HepG2 (cell line): ENCODE results near the gene PCGF2. TPM values are rescaled to one million over a fixed set of nuclear protein-coding genes. Genes with fewer than 3 reads are reported as not detected.

Experiments
- ATAD3A ChIP-seq: sonication (generic); formaldehyde crosslinking; IDR thresholded peaks from 2 replicates; pipeline ENCODE4 v1.4.0; 2020; ENCODE audit warnings: missing genetic modification reagents
- ATF1 ChIP-seq: IDR thresholded peaks from 2 replicates; pipeline ENCODE4 v1.6.1; 2016; ENCODE audit warnings: mild to moderate bottlenecking, control low read depth
- CBFB ChIP-seq: sonication (generic); formaldehyde crosslinking; IDR thresholded peaks from 2 replicates; pipeline ENCODE4 v1.4.0; 2020; ENCODE audit warnings: missing genetic modification reagents
- EED ChIP-seq: sonication (generic); formaldehyde crosslinking; IDR thresholded peaks from 2 replicates; pipeline ENCODE4 v1.5.0; 2020; ENCODE audit warnings: mild to moderate bottlenecking, missing genetic modification reagents
- ELF1 ChIP-seq: sonication (generic); formaldehyde crosslinking; IDR thresholded peaks from 2 replicates; pipeline ENCODE4 v1.4.0; 2020; ENCODE audit warnings: missing genetic modification reagents
- HINFP ChIP-seq: sonication (generic); formaldehyde crosslinking; IDR thresholded peaks from 2 replicates; pipeline ENCODE4 v1.4.0; 2020; ENCODE audit warnings: low read depth, mild to moderate bottlenecking, missing genetic modification reagents
- KAT2B ChIP-seq: fragments of 150-350 bp; IDR thresholded peaks from 2 replicates; pipeline ENCODE4 v1.6.1; 2014; ENCODE audit warnings: low read depth, low read length, borderline replicate concordance
- MNT ChIP-seq: fragments of 450-650 bp; IDR thresholded peaks from 2 replicates; pipeline ENCODE4 v1.6.1; 2016
- MTERF4 ChIP-seq: sonication (generic); formaldehyde crosslinking; IDR thresholded peaks from 2 replicates; pipeline ENCODE4 v1.8.0; 2023; ENCODE audit warnings: mild to moderate bottlenecking, missing genetic modification reagents
- MXD3 ChIP-seq: IDR thresholded peaks from 2 replicates; pipeline ENCODE4 v1.6.1; 2016; ENCODE audit warnings: mild to moderate bottlenecking, missing biosample characterization, missing genetic modification reagents
- MXI1 ChIP-seq: IDR thresholded peaks from 3 replicates; pipeline ENCODE4 v1.6.1; 2012; ENCODE audit warnings: low read depth, low read length, inconsistent platforms, borderline replicate concordance
- RAD51 ChIP-seq: fragments of 450-650 bp; IDR thresholded peaks from 2 replicates; pipeline ENCODE4 v1.6.1; 2016; ENCODE audit warnings: borderline replicate concordance
- RELA ChIP-seq: sonication (generic); formaldehyde crosslinking; IDR thresholded peaks from 2 replicates; pipeline ENCODE4 v1.4.0; 2020; ENCODE audit warnings: missing genetic modification reagents
- SUZ12 ChIP-seq: fragments of 150-350 bp; IDR thresholded peaks from 2 replicates; pipeline ENCODE4 v1.6.1; 2014; ENCODE audit warnings: low read depth, low read length
- XRCC5 ChIP-seq: fragments of 200-400 bp; formaldehyde crosslinking; optimal IDR thresholded peaks from 2 replicates; pipeline ENCODE3; 2017; ENCODE audit warnings: mild to moderate bottlenecking, low read length
- ZBTB38 ChIP-seq: sonication (generic); formaldehyde crosslinking; IDR thresholded peaks from 2 replicates; pipeline ENCODE4 v1.5.1; 2020; ENCODE audit warnings: mild to moderate bottlenecking, missing genetic modification reagents
- ZFY ChIP-seq: sonication (generic); formaldehyde crosslinking; IDR thresholded peaks from 2 replicates; pipeline ENCODE4 v1.4.0; 2020; ENCODE audit warnings: missing genetic modification reagents
- ZNF124 ChIP-seq: sonication (generic); formaldehyde crosslinking; IDR thresholded peaks from 2 replicates; pipeline ENCODE4 v1.4.0; 2020; ENCODE audit warnings: missing genetic modification reagents
- ZNF253 ChIP-seq: sonication (generic); formaldehyde crosslinking; IDR thresholded peaks from 2 replicates; pipeline ENCODE4 v1.8.0; 2022; ENCODE audit warnings: mild to moderate bottlenecking, missing genetic modification reagents, borderline replicate concordance
- ZNF354B ChIP-seq: sonication (generic); formaldehyde crosslinking; IDR thresholded peaks from 2 replicates; pipeline ENCODE4 v1.8.0; 2022; ENCODE audit warnings: mild to moderate bottlenecking, missing genetic modification reagents
- ZNF362 ChIP-seq: sonication (generic); formaldehyde crosslinking; IDR thresholded peaks from 2 replicates; pipeline ENCODE4 v1.4.0; 2020; ENCODE audit warnings: missing genetic modification reagents, mild to moderate bottlenecking, borderline replicate concordance
- ZNF556 ChIP-seq: sonication (generic); formaldehyde crosslinking; IDR thresholded peaks from 2 replicates; pipeline ENCODE4 v1.4.0; 2020; ENCODE audit warnings: mild to moderate bottlenecking, missing genetic modification reagents, borderline replicate concordance
- ZNF607 ChIP-seq: sonication (generic); formaldehyde crosslinking; IDR thresholded peaks from 2 replicates; pipeline ENCODE4 v1.5.1; 2020; ENCODE audit warnings: missing genetic modification reagents, mild to moderate bottlenecking, borderline replicate concordance
- ZNF747 ChIP-seq: sonication (generic); formaldehyde crosslinking; IDR thresholded peaks from 2 replicates; pipeline ENCODE4 v1.8.1; 2023; ENCODE audit warnings: missing genetic modification reagents, mild to moderate bottlenecking, borderline replicate concordance
- ZNF772 ChIP-seq: sonication (generic); formaldehyde crosslinking; IDR thresholded peaks from 2 replicates; pipeline ENCODE4 v1.5.0; 2020; ENCODE audit warnings: mild to moderate bottlenecking, missing genetic modification reagents
- ZSCAN20 ChIP-seq: sonication (generic); formaldehyde crosslinking; IDR thresholded peaks from 2 replicates; pipeline ENCODE4 v1.4.0; 2020; ENCODE audit warnings: missing genetic modification reagents, mild to moderate bottlenecking, borderline replicate concordance
- ZSCAN9 ChIP-seq: IDR thresholded peaks from 2 replicates; pipeline ENCODE4 v1.6.1; 2016; ENCODE audit warnings: borderline replicate concordance
- polyA plus RNA-seq, 8 experiments: library from polyadenylated mRNA; depleted of rRNA in 3 of 8; stranded (reverse) in 7 of 8; unstranded in 1 of 8; fragments of >200 nt; fragmentation: Illumina TruSeq in 4 of 8; extraction: Trizol in 4 of 8; gene quantifications; 2 replicates each; pipeline versions ENCODE4 v1.2.1 to v1.2.3, GENCODE V29; 2011 to 2016; ENCODE audit warnings: low read depth in 4 of 8, missing spikeins in 1 of 8, mixed read lengths in 1 of 8; ENCODE audit not compliant: insufficient read depth in 1 of 8
- total RNA-seq, 5 experiments: library from RNA; depleted of rRNA; stranded (reverse); fragments of >200 nt; fragmentation: Illumina TruSeq; extraction: Trizol; gene quantifications; 2 replicates each; pipeline ENCODE4 v1.2.3, GENCODE V29; 2016; ENCODE audit warnings: low read depth in 1 of 5

Gene PCGF2
- total and polyA plus RNA-seq, 2 of the 13 experiments (the other 11 are each of a cell fraction or from before 2014, with no cell fraction given) = 11.6 to 29.4 TPM

GRCh38 chr17:38701504-38702165, 46.5 kb downstream of the PCGF2 start (continued):
- no peak for TF ChIP-seq ATF1
- TF ChIP-seq EED = no peak
- TF ChIP-seq ZNF354B (CRISPR knock-in tag) = 0 out of 2 replicates have a peak, but pooled peaks have one; percentile 25
- no peak for TF ChIP-seq ZNF772 (CRISPR knock-in tag)
- TF ChIP-seq ZNF362 (CRISPR knock-in tag) = no peak
- no peak for TF ChIP-seq ZNF124
- TF ChIP-seq RELA = no peak
- no peak for TF ChIP-seq ATAD3A (CRISPR knock-in tag)
- TF ChIP-seq ZNF253 (CRISPR knock-in tag) = no peak
- no peak; the same call in 1 of the 2 replicates for TF ChIP-seq ZNF556 (CRISPR knock-in tag)
- no peak for TF ChIP-seq MTERF4 (CRISPR knock-in tag)
- peak; percentile 54; the same call in 1 of the 2 replicates for TF ChIP-seq HINFP (CRISPR knock-in tag)
- no peak for TF ChIP-seq SUZ12
- 0 out of 2 replicates have a peak, but pooled peaks have one; percentile 6 for TF ChIP-seq MXD3 (CRISPR knock-in tag)
- TF ChIP-seq ZNF607 = no peak
- no peak for TF ChIP-seq KAT2B
- no peak for TF ChIP-seq XRCC5
- no peak for TF ChIP-seq ZBTB38 (CRISPR knock-in tag)
- TF ChIP-seq MXI1 = 0 out of 3 replicates have a peak, but pooled peaks have one; percentile 33
- no peak for TF ChIP-seq CBFB (CRISPR knock-in tag)
- TF ChIP-seq ZSCAN20 = no peak
- no peak for TF ChIP-seq ZSCAN9 (CRISPR knock-in tag)
- no peak for TF ChIP-seq ELF1 (CRISPR knock-in tag)
- no peak; the same call in 1 of the 2 replicates for TF ChIP-seq ZFY
- TF ChIP-seq MNT = no peak
- no peak for TF ChIP-seq ZNF747 (CRISPR knock-in tag)
- no peak for TF ChIP-seq RAD51
